ENCODE data around the gene PTGDS. TPM values are rescaled to one million over a fixed set of nuclear protein-coding genes. Genes with fewer than 3 reads are reported as not detected.

Gene PTGDS
- total RNA-seq, 1 experiment from 2014 or later = 2.2 TPM

GRCh38 chr9:136944519-136945332 is 32.6 kb upstream of the PTGDS start, which contains the start of the genes C8G and FBXW5 (continued):
- TF ChIP-seq PRDM15 (CRISPR knock-in tag; IDR thresholded peaks at IDR 0.05) (no peak), ARID4B (CRISPR knock-in tag; IDR thresholded peaks at IDR 0.05; ENCODE audit: borderline replicate concordance) (no peak), ZNF416 (CRISPR knock-in tag; IDR thresholded peaks at IDR 0.05) (no peak), IRF1 (CRISPR knock-in tag; IDR thresholded peaks at IDR 0.05) (no peak), USF1 (CRISPR knock-in tag; IDR thresholded peaks at IDR 0.05) (no peak), ZNF423 (CRISPR knock-in tag; IDR thresholded peaks at IDR 0.05) (no peak), STAT6 (CRISPR knock-in tag; conservative IDR thresholded peaks at IDR 0.05; ENCODE audit: low read depth) (0 out of 2 replicates have a peak, but pooled peaks have one; percentile 4), NR2C2 (CRISPR knock-in tag; IDR thresholded peaks at IDR 0.05) (no peak), ATF3 (CRISPR knock-in tag; conservative IDR thresholded peaks at IDR 0.05) (no peak), ATF6 (CRISPR knock-in tag; IDR thresholded peaks at IDR 0.05) (no peak), USF2 (CRISPR knock-in tag; IDR thresholded peaks at IDR 0.05) (no peak; the same call in 1 of the 2 replicates), MYBL2 (CRISPR knock-in tag; IDR thresholded peaks at IDR 0.05) (peak; percentile 28; the same call in 1 of the 2 replicates), FOXP4 (CRISPR knock-in tag; IDR thresholded peaks at IDR 0.05) (no peak; the same call in 1 of the 2 replicates), CREB1 (CRISPR knock-in tag; IDR thresholded peaks at IDR 0.05) (no peak), GTF2I (CRISPR knock-in tag; conservative IDR thresholded peaks at IDR 0.05) (no peak), HMGA2 (CRISPR knock-in tag; IDR thresholded peaks at IDR 0.05) (no peak), OVOL2 (CRISPR knock-in tag; IDR thresholded peaks at IDR 0.05; ENCODE audit: borderline replicate concordance) (no peak), ZSCAN18 (CRISPR knock-in tag; IDR thresholded peaks at IDR 0.05) (no peak)
